Tibial artery (tissue), 4 donors: Measurements from ENCODE around the gene PJA2.
"Not testable (repeated sequence)": the region's sequence is repeated elsewhere in the genome, so short reads cannot be mapped to it uniquely, and the experiment has no call there.

Source experiments
- DNase-seq, 2 donors: peaks; one replicate each; pipeline ENCODE4 v3.0.0-alpha.2; 2019
- H3K27ac ChIP-seq, 2 donors: fragments of 200-600 bp; sonication (generic) in 1 of 2; 1 replicate in 1 of 2; 2 replicates in 1 of 2; pipeline ENCODE4 v1.5.1; 2018 to 2019; ENCODE audit warnings: mild to moderate bottlenecking in 1 of 2
- H3K27me3 ChIP-seq, 2 donors: fragments of 200-600 bp; sonication (generic) in 1 of 2; one replicate each; pipeline versions ENCODE4 v1.5.1 to v1.6.0; 2016 to 2019
- H3K36me3 ChIP-seq, 3 donors: fragments of 200-600 bp; sonication (generic) in 2 of 3; one replicate each; pipeline ENCODE4 v1.5.1; 2016 to 2019; ENCODE audit warnings: mild to moderate bottlenecking in 2 of 3
- H3K4me1 ChIP-seq, 4 donors: fragments of 200-600 bp; sonication (generic) in 2 of 4; 1 replicate in 3 of 4; 2 replicates in 1 of 4; pipeline ENCODE4 v1.5.1; 2016 to 2019
- H3K4me3 ChIP-seq, 2 donors: fragments of 200-600 bp; sonication (generic) in 1 of 2; 1 replicate in 1 of 2; 2 replicates in 1 of 2; pipeline ENCODE4 v1.5.1; 2018 to 2019; ENCODE audit warnings: mild to moderate bottlenecking in 2 of 2
- H3K9me3 ChIP-seq, 3 donors: fragments of 200-600 bp; sonication (generic) in 1 of 3; one replicate each; pipeline ENCODE4 v1.5.1; 2016 to 2019
- CTCF ChIP-seq, 2 experiments: fragments of 200-600 bp in 1 of 2; fragments of 450-650 bp in 1 of 2; IDR thresholded peaks; one replicate each; pipeline ENCODE4 v1.5.1; 2017 to 2019; ENCODE audit warnings: antibody characterized with exemption in 2 of 2, mild to moderate bottlenecking in 1 of 2, moderate library complexity in 1 of 2
- intact Hi-C: fragments of 100-400 bp; cut with DNase I; formaldehyde crosslinking; loops from one replicate; pipeline ENCODE4 v1.15.0; 2023; ENCODE audit warnings: low total_unique reads

Gene PJA2

GRCh38 chr5:109421956-109422355, 12.2 kb upstream of the PJA2 start:
- Histone ChIP-seq H3K4me1 (no peaks in the 10 kb centered on the region), H3K27me3 (no peaks in the 10 kb centered on the region), H3K27ac (no peak overlapping the region), H3K36me3 (no peaks in the 10 kb centered on the region), H3K4me3 (no peak overlapping the region), H3K9me3 (no peaks in the 10 kb centered on the region)
- intact Hi-C loops, result no loop called here
- no peak for DNase-seq
- TF ChIP-seq CTCF (IDR thresholded peaks at IDR 0.05), result no peak

GRCh38 chr5:109418712-109419352, 9.1 kb upstream of the PJA2 start:
- intact Hi-C loops, result loop anchor here (5.0 kb wide), 1 partner anchor 892 kb away; no protein-coding TSS in a partner anchor
- no peak for TF ChIP-seq CTCF (IDR thresholded peaks at IDR 0.05)

GRCh38 chr5:109416882-109417281, 7.1 kb upstream of the PJA2 start:
- intact Hi-C loops, result loop anchor here (5.0 kb wide), 1 partner anchor 890 kb away; no protein-coding TSS in a partner anchor
- no peak for TF ChIP-seq CTCF (IDR thresholded peaks at IDR 0.05)
- peaks cover 0 to 3% (median 0%) of the 10 kb centered on the region in 3 donors for H3K9me3 ChIP-seq
- no peak overlapping the region for H3K4me3 ChIP-seq
- H3K4me1 ChIP-seq, result peaks cover 0 to 18% (median 14%) of the 10 kb centered on the region in 4 donors
- DNase-seq, result no peak
- no peaks in the 10 kb centered on the region for H3K27me3 ChIP-seq
- no peak overlapping the region for H3K27ac ChIP-seq
- H3K36me3 ChIP-seq, result no peaks in the 10 kb centered on the region

More at GRCh38 chr5:109418712-109419352, 9.1 kb upstream of the PJA2 start:
- no peaks in the 10 kb centered on the region for H3K27me3 ChIP-seq
- DNase-seq, result no peak
- H3K4me3 ChIP-seq, result no peak overlapping the region
- H3K27ac ChIP-seq, result no peak overlapping the region
- no peaks in the 10 kb centered on the region for H3K4me1 ChIP-seq
- no peaks in the 10 kb centered on the region for H3K36me3 ChIP-seq
- peaks cover 0 to 3% (median 0%) of the 10 kb centered on the region in 3 donors for H3K9me3 ChIP-seq

GRCh38 chr5:109413921-109414461, 4.2 kb upstream of the PJA2 start:
- DNase-seq, H3K4me3 ChIP-seq, H3K27me3 ChIP-seq, H3K36me3 ChIP-seq, H3K27ac ChIP-seq, intact Hi-C loops, H3K9me3 ChIP-seq: not testable (repeated sequence)
- H3K4me1 ChIP-seq, result peaks cover 0 to 29% (median 21%) of the 10 kb centered on the region in 4 donors

GRCh38 chr5:109413458-109413857, 3.7 kb upstream of the PJA2 start:
- Histone ChIP-seq H3K27me3 (no peaks in the 10 kb centered on the region), H3K4me3 (no peak overlapping the region), H3K27ac (peak overlapping the region; percentile 97 to 100), H3K4me1 (peaks cover 0 to 29% (median 21%) of the 10 kb centered on the region in 4 donors), H3K9me3 (peaks cover 0 to 3% (median 0%) of the 10 kb centered on the region in 3 donors), H3K36me3 (no peaks in the 10 kb centered on the region)
- intact Hi-C loops, result no loop called here
- TF ChIP-seq CTCF (IDR thresholded peaks at IDR 0.05), result no peak
- no peak for DNase-seq

GRCh38 chr5:109412981-109413402, 3.2 kb upstream of the PJA2 start:
- no peak for DNase-seq
- intact Hi-C loops, result no loop called here

More at GRCh38 chr5:109412981-109413402, 3.2 kb upstream of the PJA2 start:
- H3K4me3 ChIP-seq, result no peak overlapping the region
- TF ChIP-seq CTCF (IDR thresholded peaks at IDR 0.05), result no peak
- peaks cover 0 to 29% (median 21%) of the 10 kb centered on the region in 4 donors for H3K4me1 ChIP-seq
- peak overlapping the region; percentile 97 to 100 for H3K27ac ChIP-seq
- no peaks in the 10 kb centered on the region for H3K36me3 ChIP-seq
- peaks cover 0 to 3% (median 0%) of the 10 kb centered on the region in 3 donors for H3K9me3 ChIP-seq
- H3K27me3 ChIP-seq, result no peaks in the 10 kb centered on the region
